ENCODE measurements around the gene RASSF4.

RASSF4 gene

DNA sequence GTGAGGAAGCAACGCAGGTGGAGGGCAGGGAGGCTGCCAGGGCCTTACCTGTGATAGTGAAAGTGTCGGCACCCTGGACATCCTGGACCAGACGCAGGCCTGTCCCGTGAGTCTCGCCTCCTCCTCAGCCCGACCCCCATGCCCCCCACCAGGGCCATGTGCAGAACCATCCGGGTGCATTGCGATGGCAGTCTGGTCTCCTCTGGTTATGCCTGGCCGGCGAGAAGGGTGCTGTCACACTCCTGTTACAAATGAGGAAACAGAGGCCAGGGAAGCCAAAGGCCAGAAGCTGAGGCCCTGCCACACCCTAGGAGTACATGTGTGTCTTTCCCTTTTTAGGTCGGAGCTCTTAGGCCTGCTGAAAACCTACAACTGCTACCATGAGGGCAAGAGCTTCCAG, 11.8 kb downstream of the RASSF4 start:
- TF ChIP-seq, protein P1, sequence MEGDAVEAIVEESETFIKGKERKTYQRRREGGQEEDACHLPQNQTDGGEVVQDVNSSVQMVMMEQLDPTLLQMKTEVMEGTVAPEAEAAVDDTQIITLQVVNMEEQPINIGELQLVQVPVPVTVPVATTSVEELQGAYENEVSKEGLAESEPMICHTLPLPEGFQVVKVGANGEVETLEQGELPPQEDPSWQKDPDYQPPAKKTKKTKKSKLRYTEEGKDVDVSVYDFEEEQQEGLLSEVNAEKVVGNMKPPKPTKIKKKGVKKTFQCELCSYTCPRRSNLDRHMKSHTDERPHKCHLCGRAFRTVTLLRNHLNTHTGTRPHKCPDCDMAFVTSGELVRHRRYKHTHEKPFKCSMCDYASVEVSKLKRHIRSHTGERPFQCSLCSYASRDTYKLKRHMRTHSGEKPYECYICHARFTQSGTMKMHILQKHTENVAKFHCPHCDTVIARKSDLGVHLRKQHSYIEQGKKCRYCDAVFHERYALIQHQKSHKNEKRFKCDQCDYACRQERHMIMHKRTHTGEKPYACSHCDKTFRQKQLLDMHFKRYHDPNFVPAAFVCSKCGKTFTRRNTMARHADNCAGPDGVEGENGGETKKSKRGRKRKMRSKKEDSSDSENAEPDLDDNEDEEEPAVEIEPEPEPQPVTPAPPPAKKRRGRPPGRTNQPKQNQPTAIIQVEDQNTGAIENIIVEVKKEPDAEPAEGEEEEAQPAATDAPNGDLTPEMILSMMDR (IDR thresholded peaks at IDR 0.05; ENCODE audit: low read depth, low read length, missing control alignments): no peak
- in situ Hi-C loops (cut with HindIII; ENCODE audit: low sequenced_read_pairs): no loop called here
- H3K4me3 ChIP-seq (ENCODE audit: low read depth, low read length): no peak overlapping the region
- no peak for DNase-seq (ENCODE audit: low read depth)

GRCh38 chr10:44971935-44972757, 12.5 kb downstream of the RASSF4 start:
- TF ChIP-seq, protein P1 (IDR thresholded peaks at IDR 0.05; ENCODE audit: low read depth, low read length, missing control alignments): no peak
- DNase-seq (ENCODE audit: low read depth): no peak

DNA sequence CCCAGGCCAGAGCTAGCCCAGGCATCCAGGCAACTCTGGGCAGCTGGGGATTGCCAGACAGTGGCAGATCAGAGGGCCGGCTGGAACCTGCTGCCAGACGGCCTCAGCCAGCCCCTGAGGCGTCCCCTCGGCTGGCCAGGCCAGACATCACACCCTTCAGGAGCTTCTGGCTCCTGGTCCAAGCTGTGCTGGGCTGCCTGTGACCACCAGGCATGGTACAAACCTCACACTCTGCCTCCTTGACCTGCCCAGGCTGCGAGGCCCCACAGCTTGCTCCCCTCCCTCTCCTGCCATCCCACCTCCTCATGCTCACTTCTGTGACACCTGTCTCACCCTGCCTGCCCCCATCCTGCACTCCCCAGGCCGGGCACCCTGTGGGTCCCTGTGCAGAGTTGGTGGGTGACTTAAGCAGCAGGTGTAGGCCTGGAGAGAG, 13.3 kb downstream of the RASSF4 start:
- TF ChIP-seq, protein P1 (IDR thresholded peaks at IDR 0.05; ENCODE audit: low read depth, low read length, missing control alignments): no peak
- in situ Hi-C loops (cut with HindIII; ENCODE audit: low sequenced_read_pairs): no loop called here
- DNase-seq (ENCODE audit: low read depth): no peak
- H3K4me3 ChIP-seq (ENCODE audit: low read depth, low read length): no peak overlapping the region

More at GRCh38 chr10:44971935-44972757, 12.5 kb downstream of the RASSF4 start:
- in situ Hi-C loops (cut with HindIII; ENCODE audit: low sequenced_read_pairs): no loop called here
- no peak overlapping the region for H3K4me3 ChIP-seq (ENCODE audit: low read depth, low read length)

- DNase-seq (ENCODE audit: low read depth): no peak
- no peak overlapping the region for H3K4me3 ChIP-seq (ENCODE audit: low read depth, low read length)
- TF ChIP-seq, protein P1 (IDR thresholded peaks at IDR 0.05; ENCODE audit: low read depth, low read length, missing control alignments): no peak
- in situ Hi-C loops (cut with HindIII; ENCODE audit: low sequenced_read_pairs): no loop called here
Measured at GRCh38 chr10:44973323-44974081, 13.9 kb downstream of the RASSF4 start.

GRCh38 chr10:44974082-44974627, 14.6 kb downstream of the RASSF4 start:
- TF ChIP-seq, protein P1 (IDR thresholded peaks at IDR 0.05; ENCODE audit: low read depth, low read length, missing control alignments): no peak
- no peak for DNase-seq (ENCODE audit: low read depth)
- in situ Hi-C loops (cut with HindIII; ENCODE audit: low sequenced_read_pairs): no loop called here
- peak overlapping the region; percentile 29 for H3K4me3 ChIP-seq (ENCODE audit: low read depth, low read length)

- DNase-seq (ENCODE audit: low read depth): no peak
- in situ Hi-C loops (cut with HindIII; ENCODE audit: low sequenced_read_pairs): no loop called here
- peak overlapping the region; percentile 29 for H3K4me3 ChIP-seq (ENCODE audit: low read depth, low read length)
- TF ChIP-seq, protein P1 (IDR thresholded peaks at IDR 0.05; ENCODE audit: low read depth, low read length, missing control alignments): peak; percentile 88
Measured at GRCh38 chr10:44974628-44975430, 15.2 kb downstream of the RASSF4 start.
